ENCODE data around the gene DLL1. TPM values are rescaled to one million over a fixed set of nuclear protein-coding genes. Genes with fewer than 3 reads are reported as not detected.

The DLL1 gene
- total RNA-seq, 4 donors from 2014 or later: 40.6 to 53.7 (median 47.5) TPM

GRCh38 chr6:170286246-170286933 lies 4.5 kb downstream of the DLL1 start:
- peak; percentile 32 to 82 for DNase-seq (ENCODE audit: low spot score in 2 of 2)
- H3K4me3 ChIP-seq (ENCODE audit: low read depth, poor library complexity, severe bottlenecking): no peak overlapping the region
- TF ChIP-seq POLR2A (IDR thresholded peaks at IDR 0.05): no peak
- TF ChIP-seq, protein P1, sequence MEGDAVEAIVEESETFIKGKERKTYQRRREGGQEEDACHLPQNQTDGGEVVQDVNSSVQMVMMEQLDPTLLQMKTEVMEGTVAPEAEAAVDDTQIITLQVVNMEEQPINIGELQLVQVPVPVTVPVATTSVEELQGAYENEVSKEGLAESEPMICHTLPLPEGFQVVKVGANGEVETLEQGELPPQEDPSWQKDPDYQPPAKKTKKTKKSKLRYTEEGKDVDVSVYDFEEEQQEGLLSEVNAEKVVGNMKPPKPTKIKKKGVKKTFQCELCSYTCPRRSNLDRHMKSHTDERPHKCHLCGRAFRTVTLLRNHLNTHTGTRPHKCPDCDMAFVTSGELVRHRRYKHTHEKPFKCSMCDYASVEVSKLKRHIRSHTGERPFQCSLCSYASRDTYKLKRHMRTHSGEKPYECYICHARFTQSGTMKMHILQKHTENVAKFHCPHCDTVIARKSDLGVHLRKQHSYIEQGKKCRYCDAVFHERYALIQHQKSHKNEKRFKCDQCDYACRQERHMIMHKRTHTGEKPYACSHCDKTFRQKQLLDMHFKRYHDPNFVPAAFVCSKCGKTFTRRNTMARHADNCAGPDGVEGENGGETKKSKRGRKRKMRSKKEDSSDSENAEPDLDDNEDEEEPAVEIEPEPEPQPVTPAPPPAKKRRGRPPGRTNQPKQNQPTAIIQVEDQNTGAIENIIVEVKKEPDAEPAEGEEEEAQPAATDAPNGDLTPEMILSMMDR (IDR thresholded peaks at IDR 0.05): no peak
- intact Hi-C loops (cut with DNase I; ENCODE audit: low total_unique reads): loop anchor here (10.0 kb wide), 1 partner anchor 452 kb away; no protein-coding TSS in a partner anchor
- WGBS, 2 donors: 48 to 50% methylated on average over 26 of the region's 26 CpGs

DNA sequence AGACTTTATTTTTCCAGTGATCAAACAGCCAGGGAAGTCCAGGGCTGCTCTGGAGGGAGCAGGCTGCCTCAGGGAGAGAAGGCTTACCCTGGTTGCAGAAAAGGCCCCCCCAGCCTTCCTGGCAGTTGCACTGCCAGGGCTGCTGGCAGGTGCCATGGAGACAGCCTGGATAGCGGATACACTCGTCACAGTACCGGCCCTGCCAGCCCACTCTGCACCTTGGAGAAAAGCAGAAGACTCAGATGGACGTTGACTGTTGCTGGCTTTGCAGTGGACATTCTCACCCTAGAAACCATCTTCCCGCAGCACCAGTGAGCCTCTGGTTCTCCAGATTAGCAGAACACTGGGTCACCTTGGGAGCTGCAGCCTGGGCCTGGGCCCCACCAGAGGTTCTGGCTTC lies 5.4 kb downstream of the DLL1 start:
- WGBS, 2 donors: 74 to 82% methylated on average over 4 to 5 of the region's 5 CpGs
- TF ChIP-seq POLR2A (IDR thresholded peaks at IDR 0.05): no peak
- TF ChIP-seq, protein P1 (IDR thresholded peaks at IDR 0.05): no peak
- DNase-seq (ENCODE audit: low spot score in 2 of 2): peak in 1 of 2 donors; percentile 77
- no peak overlapping the region for H3K4me3 ChIP-seq (ENCODE audit: low read depth, poor library complexity, severe bottlenecking)
- intact Hi-C loops (cut with DNase I; ENCODE audit: low total_unique reads): loop anchor here (10.0 kb wide), 1 partner anchor 451 kb away; no protein-coding TSS in a partner anchor

DNA sequence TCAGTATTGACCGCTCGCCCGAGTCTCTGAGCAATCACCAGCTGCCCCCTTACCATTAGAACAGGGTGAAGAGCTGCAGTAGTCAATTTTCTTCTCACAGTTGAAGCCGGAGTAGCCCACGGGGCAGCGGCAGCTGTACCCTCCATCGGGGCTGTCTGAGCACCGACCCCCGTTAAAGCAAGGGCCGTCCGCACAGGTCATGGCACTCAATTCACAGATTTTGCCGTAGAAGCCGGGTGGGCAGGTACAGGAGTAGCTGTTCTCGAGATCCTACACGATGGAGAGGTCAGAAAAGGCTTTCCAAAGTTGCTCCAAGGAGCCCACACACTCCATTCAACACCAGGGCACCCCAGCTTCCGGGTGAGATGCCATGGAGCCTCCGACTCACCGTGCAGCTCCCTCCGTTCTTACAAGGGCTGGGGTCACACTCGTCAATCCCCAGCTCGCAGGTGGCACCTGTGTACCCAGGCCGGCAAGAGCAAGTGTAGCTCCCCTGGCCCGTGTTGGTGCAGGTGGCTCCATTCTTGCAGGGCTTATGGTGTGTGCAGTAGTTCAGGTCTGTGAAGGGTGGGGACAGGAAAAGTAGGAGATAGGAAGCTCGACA lies 5.9 kb downstream of the DLL1 start:
- TF ChIP-seq POLR2A (IDR thresholded peaks at IDR 0.05): no peak
- TF ChIP-seq, protein P1 (IDR thresholded peaks at IDR 0.05): no peak
- H3K4me3 ChIP-seq (ENCODE audit: low read depth, poor library complexity, severe bottlenecking): no peak overlapping the region
- intact Hi-C loops (cut with DNase I; ENCODE audit: low total_unique reads): loop anchor here (10.0 kb wide), 1 partner anchor 450 kb away; no protein-coding TSS in a partner anchor
- 91 to 92% methylated on average over 24 of the region's 24 CpGs for WGBS, 2 donors
- peak in 1 of 2 donors; percentile 74 for DNase-seq (ENCODE audit: low spot score in 2 of 2)

- peak in 1 of 2 donors; percentile 83 for DNase-seq (ENCODE audit: low spot score in 2 of 2)
- TF ChIP-seq, protein P1 (IDR thresholded peaks at IDR 0.05): no peak
- no peak for TF ChIP-seq POLR2A (IDR thresholded peaks at IDR 0.05)
- 90 to 95% methylated on average over 15 of the region's 15 CpGs for WGBS, 2 donors
- no peak overlapping the region for H3K4me3 ChIP-seq (ENCODE audit: low read depth, poor library complexity, severe bottlenecking)
- intact Hi-C loops (cut with DNase I; ENCODE audit: low total_unique reads): loop anchor here (10.0 kb wide), 1 partner anchor 449 kb away; no protein-coding TSS in a partner anchor
These were observed 6.6 kb downstream of the DLL1 start for GRCh38 chr6:170284126-170284773.

GRCh38 chr6:170283212-170284081 lies 7.4 kb downstream of the DLL1 start:
- no peak overlapping the region for H3K4me3 ChIP-seq (ENCODE audit: low read depth, poor library complexity, severe bottlenecking)
- peak in 1 of 2 donors; percentile 68 for DNase-seq (ENCODE audit: low spot score in 2 of 2)
- TF ChIP-seq POLR2A (IDR thresholded peaks at IDR 0.05): no peak
- TF ChIP-seq, protein P1 (IDR thresholded peaks at IDR 0.05): no peak
- intact Hi-C loops (cut with DNase I; ENCODE audit: low total_unique reads): loop anchor here (10.0 kb wide), 1 partner anchor 449 kb away; no protein-coding TSS in a partner anchor
- WGBS, 2 donors: 92 to 93% methylated on average over 48 to 54 of the region's 60 CpGs
